Measurements from ENCODE around the gene NIT1. TPM values are rescaled to one million over a fixed set of nuclear protein-coding genes. Genes with fewer than 3 reads are reported as not detected.

The NIT1 gene
- total and polyA plus RNA-seq, 10 donors = 27.7 to 48.2 (median 39.1) TPM

DNA sequence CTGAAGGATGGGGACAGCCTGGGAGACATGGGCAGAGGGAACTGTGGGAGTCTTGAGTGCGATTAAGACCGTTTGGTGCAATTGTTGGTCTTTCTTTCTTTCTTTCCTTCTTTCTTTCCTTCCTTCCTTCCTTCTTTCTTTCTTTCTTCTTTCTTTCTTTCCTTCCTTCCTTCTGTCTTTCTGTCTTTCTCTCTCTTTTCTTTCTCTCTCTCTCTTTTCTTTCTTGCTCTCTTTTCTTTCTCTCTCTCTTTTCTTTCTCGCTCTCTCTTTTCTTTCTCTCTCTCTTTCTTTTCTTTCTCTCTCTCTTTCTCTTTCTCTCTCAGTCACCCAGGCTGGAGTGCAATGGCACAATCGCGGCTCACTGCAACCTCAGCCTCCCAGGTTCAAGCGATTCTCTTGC, 22.7 kb upstream of the NIT1 start:
- intact Hi-C loops (cut with DNase I; ENCODE audit: low total_unique reads) = loop anchor here (5.0 to 10.0 kb wide), 2 partner anchors 50 to 98 kb away; partner anchors contain the start of gene USF1
- no peak for TF ChIP-seq POLR2AphosphoS5 (IDR thresholded peaks at IDR 0.05)
- no peak for TF ChIP-seq POLR2A (IDR thresholded peaks at IDR 0.05)
- no peak for TF ChIP-seq CTCF (IDR thresholded peaks at IDR 0.05 in 8 of 11, conservative IDR thresholded peaks at IDR 0.05 in 3 of 11)
- Histone ChIP-seq H3K27me3 (replicated peaks in 1 of 7) (no peaks in the 10 kb centered on the region), H3K27ac (no peak overlapping the region), H3K9me3 (no peaks in the 10 kb centered on the region), H3K4me3 (no peak overlapping the region), H3K36me3 (peaks cover 0 to 11% (median 3%) of the 10 kb centered on the region in 6 donors), H3K4me1 (peaks cover 15 to 37% (median 32%) of the 10 kb centered on the region in 6 donors)
- DNase-seq = no peak
- 87 to 93% (median 90%) methylated on average over 6 of the region's 6 CpGs for WGBS, 5 donors

DNA sequence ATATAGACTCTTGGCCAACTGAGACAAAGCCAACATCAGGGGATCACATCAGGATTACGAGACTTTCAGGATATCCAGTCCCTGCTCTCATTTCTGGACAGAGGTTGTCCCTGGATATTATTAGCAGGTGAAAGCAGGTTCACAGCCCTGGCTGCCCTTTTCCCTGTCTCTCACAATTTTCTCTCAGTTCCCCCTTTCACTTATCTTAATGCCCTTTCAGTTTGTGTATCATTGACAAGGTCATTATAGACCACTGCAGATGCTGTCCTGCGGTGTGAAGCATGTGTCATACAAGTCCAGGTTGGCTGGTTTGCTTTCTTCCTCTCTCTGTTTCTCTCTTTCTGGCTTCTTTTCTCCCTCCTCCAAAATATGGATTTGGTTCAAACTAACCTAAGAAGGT, 21.9 kb upstream of the NIT1 start:
- TF ChIP-seq POLR2A (IDR thresholded peaks at IDR 0.05) = no peak
- no peak for TF ChIP-seq CTCF (IDR thresholded peaks at IDR 0.05 in 8 of 11, conservative IDR thresholded peaks at IDR 0.05 in 3 of 11)
- no peak for TF ChIP-seq POLR2AphosphoS5 (IDR thresholded peaks at IDR 0.05)
- no peak for DNase-seq
- H3K4me1 ChIP-seq = peaks cover 15 to 37% (median 32%) of the 10 kb centered on the region in 6 donors
- intact Hi-C loops (cut with DNase I; ENCODE audit: low total_unique reads) = loop anchor here (5.0 to 10.0 kb wide), 2 partner anchors 51 to 99 kb away; partner anchors contain the start of gene USF1
- H3K4me3 ChIP-seq = no peak overlapping the region
- H3K9me3 ChIP-seq = no peaks in the 10 kb centered on the region
- peaks cover 0 to 19% (median 11%) of the 10 kb centered on the region in 6 donors for H3K36me3 ChIP-seq
- peak overlapping the region in 1 of 8 donors; percentile 76 for H3K27ac ChIP-seq
- H3K27me3 ChIP-seq (replicated peaks in 1 of 7) = no peaks in the 10 kb centered on the region
- 62 to 89% (median 77%) methylated on average over 2 of the region's 2 CpGs for WGBS, 5 donors

DNA sequence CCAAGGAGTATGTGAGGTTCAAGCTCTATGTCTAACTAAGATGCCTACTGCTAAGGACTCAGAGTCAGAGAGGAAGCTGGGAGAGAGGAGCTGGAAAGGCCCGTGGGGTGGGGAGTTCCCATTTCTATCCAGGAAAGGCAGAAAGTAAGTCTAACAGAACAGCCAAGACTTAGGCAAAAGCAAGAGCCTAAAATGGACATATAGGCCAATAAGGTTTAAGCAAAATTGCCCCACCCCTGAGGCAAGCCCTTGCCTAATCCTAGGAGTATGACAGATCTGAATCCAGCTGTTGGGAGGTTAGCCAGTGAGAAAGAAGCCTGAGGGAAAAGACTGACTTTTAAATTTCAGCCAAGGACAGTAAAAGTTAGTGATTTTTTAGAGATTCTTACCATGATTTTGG, 21.4 kb upstream of the NIT1 start:
- 10 to 36% (median 21%) methylated on average over 1 of the region's 1 CpG for WGBS, 5 donors
- Histone ChIP-seq H3K36me3 (peaks cover 0 to 24% (median 16%) of the 10 kb centered on the region in 6 donors), H3K4me3 (no peak overlapping the region), H3K9me3 (no peaks in the 10 kb centered on the region), H3K27me3 (replicated peaks in 1 of 7) (no peaks in the 10 kb centered on the region), H3K4me1 (peaks cover 15 to 37% (median 32%) of the 10 kb centered on the region in 6 donors), H3K27ac (peak overlapping the region in 3 of 8 donors; percentile 70 to 76 (median 71))
- no peak for TF ChIP-seq CTCF (IDR thresholded peaks at IDR 0.05 in 8 of 11, conservative IDR thresholded peaks at IDR 0.05 in 3 of 11)
- no peak for TF ChIP-seq POLR2AphosphoS5 (IDR thresholded peaks at IDR 0.05)
- TF ChIP-seq POLR2A (IDR thresholded peaks at IDR 0.05) = no peak
- DNase-seq = no peak
- intact Hi-C loops (cut with DNase I; ENCODE audit: low total_unique reads) = loop anchor here (5.0 to 10.0 kb wide), 2 partner anchors 52 to 99 kb away; partner anchors contain the start of gene USF1

DNA sequence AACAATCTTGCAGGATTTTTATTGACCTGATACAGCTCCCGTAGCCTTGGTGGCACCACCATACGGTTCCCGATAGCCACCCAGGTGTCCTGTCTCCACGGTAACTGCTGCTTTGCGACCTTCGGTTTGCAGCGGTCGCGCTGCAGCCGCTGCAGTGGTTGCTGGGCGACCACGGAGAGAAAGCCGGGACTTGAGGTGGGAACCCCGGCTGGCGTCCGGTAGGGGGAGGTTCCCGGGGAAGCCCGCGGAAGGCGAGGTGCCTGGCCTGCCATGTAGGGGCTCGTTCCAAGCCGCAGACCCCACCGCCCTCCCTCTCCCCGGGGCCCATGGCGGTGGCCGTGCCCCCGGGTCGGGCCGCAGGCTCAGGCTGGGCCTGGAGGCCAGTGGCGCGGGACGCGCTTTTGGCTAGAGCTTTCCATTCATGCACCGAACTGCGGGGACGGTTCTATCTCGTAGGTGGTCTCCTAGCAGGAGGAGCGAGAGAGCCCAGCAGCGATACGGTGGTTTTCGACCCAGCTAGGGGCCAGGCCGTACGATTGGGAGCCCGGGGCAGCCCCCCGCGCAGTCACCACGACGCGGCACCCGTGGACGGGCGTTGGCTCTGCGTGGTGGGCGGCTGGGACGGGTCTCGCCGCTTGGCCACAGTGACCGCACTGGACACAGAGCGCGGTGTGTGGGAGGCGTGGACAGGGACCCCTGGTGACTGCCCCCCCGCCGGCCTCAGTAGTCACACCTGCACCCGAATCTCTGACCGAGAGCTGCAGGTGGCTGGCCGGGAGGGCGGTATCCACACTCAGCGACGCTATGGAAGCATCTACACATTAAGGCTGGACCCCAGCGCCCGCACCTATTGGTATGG, 19.5 kb upstream of the NIT1 start, which contains the start of gene KLHDC9:
Gene KLHDC9, plus strand, starts transcription at position 152 of the 859 bp plus-strand sequence. Its CDS starts 175 bp downstream, at position 327.
- H3K4me3 ChIP-seq = peak within 1 kb of the TSS; percentile 44 to 80 (median 58)
- peak within 1 kb of the TSS; percentile 36 to 76 (median 65) for H3K27ac ChIP-seq
- DNase-seq = peak; percentile 94
- intact Hi-C loops (cut with DNase I; ENCODE audit: low total_unique reads) = loop anchor here (5.0 to 10.0 kb wide), 2 partner anchors 54 to 101 kb away; partner anchors contain the start of gene USF1
- peaks cover 0 to 40% (median 26%) of the 10 kb centered on the region in 6 donors for H3K36me3 ChIP-seq
- peaks cover 15 to 37% (median 32%) of the 10 kb centered on the region in 6 donors for H3K4me1 ChIP-seq
- no peaks in the 10 kb centered on the region for H3K27me3 ChIP-seq (replicated peaks in 1 of 7)
- H3K9me3 ChIP-seq = no peaks in the 10 kb centered on the region
- TF ChIP-seq POLR2A (IDR thresholded peaks at IDR 0.05) (no peak), CTCF (IDR thresholded peaks at IDR 0.05 in 8 of 11, conservative IDR thresholded peaks at IDR 0.05 in 3 of 11) (peak in 3 of 11 experiments; percentile 14 to 47 (median 25)), POLR2AphosphoS5 (IDR thresholded peaks at IDR 0.05) (peak; percentile 32 to 76 (median 75))
- 9 to 23% (median 11%) methylated on average over 29 to 71 of the region's 71 CpGs for WGBS, 5 donors

Data from spleen (tissue), 11 donors.